Hepatocyte (in vitro differentiated cells): ENCODE results near the gene MBD6.

Source experiments
- CTCF ChIP-seq: fragments of 200-600 bp; sonication (generic); IDR thresholded peaks from 2 replicates; pipeline ENCODE4 v1.5.1; 2016; ENCODE audit warnings: antibody characterized with exemption, mild to moderate bottlenecking; ENCODE audit not compliant: poor library complexity
- EZH2 ChIP-seq: fragments of 200-600 bp; sonication (generic); IDR thresholded peaks from 2 replicates; pipeline ENCODE4 v1.6.1; 2016; ENCODE audit warnings: antibody characterized with exemption, mild to moderate bottlenecking, borderline replicate concordance
- EZH2phosphoT487 ChIP-seq: fragments of 200-600 bp; sonication (generic); IDR thresholded peaks from one replicate; pipeline ENCODE4 v1.6.1; 2018; ENCODE audit warnings: antibody characterized with exemption, mild to moderate bottlenecking, low read depth, moderate library complexity; ENCODE audit not compliant: unreplicated experiment, severe bottlenecking

GRCh38 chr12:57539134-57539768, 16.6 kb downstream of the MBD6 start:
- no peak for TF ChIP-seq CTCF
- TF ChIP-seq EZH2: no peak
- TF ChIP-seq EZH2phosphoT487: no peak
